GM06990 (cell line): Measurements from ENCODE around the gene NFIA.

Experiments
- DNase-seq: peaks from one replicate; pipeline ENCODE4 v3.0.0-alpha.2; 2011; ENCODE audit not compliant: insufficient read length; ENCODE audit errors: extremely low read depth
- H3K27me3 ChIP-seq: replicated peaks from 2 replicates; pipeline ENCODE4 v1.6.0; 2011; ENCODE audit warnings: low read length; ENCODE audit not compliant: control insufficient read depth, insufficient read depth
- H3K36me3 ChIP-seq: 2 replicates; pipeline ENCODE4 v1.5.1; 2011; ENCODE audit warnings: low read length; ENCODE audit not compliant: control insufficient read depth, insufficient read depth
- H3K4me3 ChIP-seq: replicated peaks from 2 replicates; pipeline ENCODE4 v1.5.1; 2011; ENCODE audit warnings: low read depth, mild to moderate bottlenecking, control low read depth, low read length
- CTCF ChIP-seq: IDR thresholded peaks from 2 replicates; pipeline ENCODE4 v1.5.1; 2011; ENCODE audit warnings: low read length, control low read depth, mild to moderate bottlenecking, inconsistent platforms; ENCODE audit not compliant: insufficient read depth, poor library complexity, severe bottlenecking

Gene NFIA

DNA sequence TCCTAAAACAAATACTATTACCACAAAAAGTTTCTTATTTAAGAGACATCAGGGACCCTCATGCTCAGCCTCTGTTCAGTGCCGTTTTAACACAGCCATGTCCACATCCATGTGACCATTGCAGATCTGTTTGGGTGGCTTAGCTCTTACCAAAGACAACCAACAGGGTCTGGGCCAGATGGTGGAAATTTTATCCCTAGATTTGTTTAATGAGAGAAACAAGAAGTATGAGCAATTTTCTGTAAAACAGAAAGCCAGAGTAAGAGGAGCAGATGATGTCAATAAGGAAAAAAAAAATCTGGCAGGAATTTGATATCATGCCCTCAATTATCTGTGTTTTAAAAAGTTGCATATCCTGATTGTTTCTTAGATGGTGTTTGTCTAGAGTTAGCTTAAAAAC is 342.7 kb downstream of the NFIA start:
- no peak for TF ChIP-seq CTCF
- H3K27me3 ChIP-seq: no peaks in the 10 kb centered on the region
- no peak for DNase-seq
- no peaks in the 10 kb centered on the region for H3K36me3 ChIP-seq
- H3K4me3 ChIP-seq: no peak overlapping the region

DNA sequence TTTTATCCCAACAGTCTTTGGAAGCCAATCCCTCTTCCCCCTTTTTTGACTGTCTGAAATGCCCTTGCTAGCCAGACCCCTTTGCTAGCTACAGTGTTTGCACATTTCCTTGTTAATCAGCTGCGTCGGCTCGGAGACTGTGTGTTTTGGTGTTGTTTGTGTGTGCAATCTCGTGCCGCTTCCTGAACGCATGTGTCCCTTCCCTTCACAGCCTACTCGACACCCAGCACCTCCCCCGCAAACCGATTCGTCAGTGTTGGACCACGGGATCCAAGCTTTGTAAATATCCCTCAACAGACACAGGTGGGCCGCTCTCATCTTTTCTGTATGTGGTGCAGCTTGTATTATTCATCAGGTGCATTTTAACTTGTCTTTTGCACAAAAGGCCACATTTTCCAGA is 343.9 kb downstream of the NFIA start:
- no peak for DNase-seq
- H3K4me3 ChIP-seq: no peak overlapping the region
- H3K36me3 ChIP-seq: no peaks in the 10 kb centered on the region
- no peak for TF ChIP-seq CTCF
- no peaks in the 10 kb centered on the region for H3K27me3 ChIP-seq

DNA sequence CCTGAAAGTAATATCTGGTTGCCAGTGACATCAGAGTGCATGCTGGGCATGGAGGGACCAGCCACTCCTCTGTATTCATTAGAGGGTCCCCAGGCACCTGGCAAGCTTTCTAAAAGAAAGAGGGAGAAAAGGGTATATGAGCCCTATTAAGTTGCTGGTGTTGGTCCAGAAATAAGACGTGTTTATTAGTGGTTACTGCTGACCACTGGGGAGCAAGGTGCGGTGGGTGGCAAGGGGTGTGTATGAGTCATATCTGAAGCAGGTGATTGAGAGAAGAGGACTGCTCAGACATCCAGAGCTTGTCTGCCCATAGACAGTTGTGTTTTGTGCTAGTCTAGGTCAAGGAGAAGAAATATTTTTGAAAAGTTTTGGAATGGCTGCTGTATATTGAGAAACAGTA is 344.5 kb downstream of the NFIA start:
- no peaks in the 10 kb centered on the region for H3K27me3 ChIP-seq
- no peak for DNase-seq
- no peak for TF ChIP-seq CTCF
- no peaks in the 10 kb centered on the region for H3K36me3 ChIP-seq
- no peak overlapping the region for H3K4me3 ChIP-seq

DNA sequence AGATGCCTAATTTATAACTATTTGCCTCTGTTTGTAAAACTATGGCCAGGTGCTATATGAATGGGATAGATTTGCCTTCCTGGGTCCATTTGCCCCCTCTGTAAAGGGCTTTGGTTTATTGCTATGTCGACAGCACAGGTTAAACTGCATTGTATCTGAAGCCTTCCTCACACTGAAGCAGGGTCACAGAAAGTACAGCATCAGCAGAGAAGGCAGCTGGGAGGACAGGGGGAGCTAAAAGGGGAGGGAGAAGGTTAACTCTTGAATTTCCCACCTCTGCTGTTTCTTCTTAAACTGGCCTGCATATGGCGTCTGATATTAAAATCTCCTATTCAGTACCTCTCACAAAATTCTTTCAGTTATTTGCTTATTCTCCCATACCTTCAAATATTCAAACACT is 345.1 kb downstream of the NFIA start:
- Histone ChIP-seq H3K4me3 (no peak overlapping the region), H3K27me3 (no peaks in the 10 kb centered on the region), H3K36me3 (no peaks in the 10 kb centered on the region)
- no peak for DNase-seq
- TF ChIP-seq CTCF: no peak

- no peak overlapping the region for H3K4me3 ChIP-seq
- no peak for TF ChIP-seq CTCF
- no peaks in the 10 kb centered on the region for H3K36me3 ChIP-seq
- no peak for DNase-seq
- no peaks in the 10 kb centered on the region for H3K27me3 ChIP-seq
These were observed 345.8 kb downstream of the NFIA start for GRCh38 chr1:61428146-61428545.

- no peak overlapping the region for H3K4me3 ChIP-seq
- no peaks in the 10 kb centered on the region for H3K36me3 ChIP-seq
- TF ChIP-seq CTCF: no peak
- H3K27me3 ChIP-seq: no peaks in the 10 kb centered on the region; the same call in none of the 2 replicates
- DNase-seq: no peak
These were observed 350.4 kb downstream of the NFIA start for GRCh38 chr1:61432616-61433388.
